HepG2 (cell line): ENCODE data around the gene WDR70. TPM values are rescaled to one million over a fixed set of nuclear protein-coding genes. Genes with fewer than 3 reads are reported as not detected.

Experiments used
- ATAC-seq: fragments of 200-7000 bp; cut with Tn5 transposase; 3 replicates; pipeline ENCODE4 v1.9.1; 2020; ENCODE audit warnings: mild to moderate bottlenecking, moderate library complexity
- BruUV-seq: library from RNA; stranded (reverse); fragments of 400-500 nt; replicated peaks from 2 replicates; lab custom pipeline; 2021; lab: Mats Ljungman, UMichigan
- CTCF ChIA-PET: fragments of 300-600 bp; formaldehyde crosslinking; extraction: SDS; loops from one replicate; lab custom pipeline; 2021; ENCODE audit warnings: low total read pairs, inconsistent platforms, low intra/inter-chr PET ratio; lab: Yijun Ruan, JAX
- POLR2A ChIA-PET: fragments of 350-600 bp; sonication (Branson Sonifier 250); formaldehyde crosslinking; loops from one replicate; lab custom pipeline; 2020; ENCODE audit warnings: antibody characterized with exemption, inconsistent platforms; lab: Yijun Ruan, JAX
- DNase-seq: peaks from one replicate; pipeline ENCODE4 v3.0.0-alpha.2; 2015; ENCODE audit warnings: low spot score
- FAIRE-seq: peaks from 3 replicates; lab custom pipeline; 2011; peaks lifted over from hg19 to GRCh38; lab: Jason Lieb, UNC
- H2AFZ ChIP-seq: one replicate; pipeline ENCODE4 v1.6.1; 2011; ENCODE audit warnings: low read length, inconsistent platforms
- H3K27ac ChIP-seq: fragments of 300-600 bp; 3 replicates; pipeline ENCODE4 v1.8.0; 2011; ENCODE audit warnings: mixed run types, mild to moderate bottlenecking, mixed read lengths, low read length, inconsistent platforms; ENCODE audit not compliant: insufficient read depth; ENCODE audit errors: extremely low read length
- H3K27me3 ChIP-seq, 2 experiments: fragments of 200-600 bp in 1 of 2; 2 replicates in 1 of 2; 3 replicates in 1 of 2; pipeline versions ENCODE4 v1.6.0 to v1.8.0; 2011; ENCODE audit warnings: low read length in 2 of 2, mild to moderate bottlenecking in 2 of 2, moderate library complexity in 2 of 2, inconsistent platforms in 1 of 2; ENCODE audit not compliant: insufficient read depth in 2 of 2, control insufficient read depth in 1 of 2
- H3K36me3 ChIP-seq, 2 experiments: fragments of 200-600 bp in 1 of 2; replicated peaks in 1 of 2; 2 replicates in 1 of 2; 3 replicates in 1 of 2; pipeline versions ENCODE4 v1.5.1 to v1.8.0; 2011; ENCODE audit warnings: low read length in 2 of 2, inconsistent platforms in 1 of 2; ENCODE audit not compliant: insufficient read depth in 2 of 2, control insufficient read depth in 1 of 2
- H3K4me1 ChIP-seq: 2 replicates; pipeline ENCODE4 v1.5.1; 2012; ENCODE audit warnings: low read length, inconsistent platforms; ENCODE audit not compliant: insufficient read depth
- H3K4me2 ChIP-seq: 2 replicates; pipeline ENCODE4 v1.6.0; 2011; ENCODE audit warnings: low read depth, low read length, inconsistent platforms
- H3K4me3 ChIP-seq, 3 experiments: fragments of 200-600 bp in 1 of 3; sonication (generic), shearing (Covaris generic) in 1 of 3; replicated peaks in 1 of 3; 2 replicates each; pipeline ENCODE4 v1.5.1; 2011 to 2016; ENCODE audit warnings: low read length in 3 of 3, inconsistent platforms in 2 of 3, low read depth in 2 of 3, mild to moderate bottlenecking in 2 of 3, control low read depth in 1 of 3, mixed read lengths in 1 of 3; ENCODE audit not compliant: insufficient read depth in 1 of 3
- H3K79me2 ChIP-seq: one replicate; pipeline ENCODE4 v1.6.1; 2011; ENCODE audit warnings: low read length, inconsistent platforms; ENCODE audit not compliant: insufficient read depth
- H3K9ac ChIP-seq: 2 replicates; pipeline ENCODE4 v1.6.0; 2011; ENCODE audit warnings: mild to moderate bottlenecking, low read depth, low read length, inconsistent platforms; ENCODE audit not compliant: insufficient read depth
- H3K9me3 ChIP-seq: 2 replicates; pipeline ENCODE4 v1.5.1; 2012; ENCODE audit warnings: mild to moderate bottlenecking, low read length
- H4K20me1 ChIP-seq: 2 replicates; pipeline ENCODE4 v1.6.0; 2011; ENCODE audit warnings: inconsistent platforms, mild to moderate bottlenecking, low read length, moderate library complexity; ENCODE audit not compliant: insufficient read depth
- GABPA ChIP-seq, 2 experiments: IDR thresholded peaks; 2 replicates each; pipeline ENCODE4 v1.6.1; 2011 to 2016; ENCODE audit warnings: low read depth in 2 of 2, low read length in 1 of 2, missing biosample characterization in 1 of 2, missing genetic modification characterization in 1 of 2
- IRX3 ChIP-seq: sonication (generic); formaldehyde crosslinking; IDR thresholded peaks from 2 replicates; pipeline ENCODE4 v1.8.1; 2023; ENCODE audit warnings: mild to moderate bottlenecking, low read depth, missing genetic modification reagents, borderline replicate concordance
- NONO ChIP-seq, 2 experiments: fragments of 450-650 bp in 1 of 2; sonication (generic) in 1 of 2; formaldehyde crosslinking in 1 of 2; IDR thresholded peaks in 1 of 2; conservative IDR thresholded peaks in 1 of 2; 2 replicates each; pipeline versions ENCODE4 v1.6.1 to v1.8.0; 2017 to 2022; ENCODE audit warnings: mild to moderate bottlenecking in 1 of 2, missing genetic modification reagents in 1 of 2, moderate library complexity in 1 of 2
- SCMH1 ChIP-seq: sonication (generic); formaldehyde crosslinking; IDR thresholded peaks from 2 replicates; pipeline ENCODE4 v1.9.0; 2021; ENCODE audit warnings: missing genetic modification reagents, mild to moderate bottlenecking, borderline replicate concordance
- USF2 ChIP-seq, 2 experiments: sonication (generic) in 1 of 2; formaldehyde crosslinking in 1 of 2; IDR thresholded peaks; 2 replicates each; pipeline versions ENCODE4 v1.5.1 to v1.6.1; 2011 to 2020; ENCODE audit warnings: borderline replicate concordance in 1 of 2, low read depth in 1 of 2, low read length in 1 of 2, mild to moderate bottlenecking in 1 of 2, missing genetic modification reagents in 1 of 2, moderate library complexity in 1 of 2
- ZNF121 ChIP-seq: sonication (generic); formaldehyde crosslinking; IDR thresholded peaks from 2 replicates; pipeline ENCODE4 v1.5.0; 2020; ENCODE audit warnings: mild to moderate bottlenecking, missing genetic modification reagents
- ZNF629 ChIP-seq: sonication (generic); formaldehyde crosslinking; conservative IDR thresholded peaks from 2 replicates; pipeline ENCODE4 v1.5.0; 2020; ENCODE audit warnings: missing genetic modification reagents
- WGBS: methylation state at CpG from one replicate; pipeline ENCODE4 v1.1.6; 2017; ENCODE audit warnings: low lambda C conversion rate; 5-methylcytosine and 5-hydroxymethylcytosine counted together
- in situ Hi-C: cut with HindIII; loops from 2 replicates; pipeline ENCODE4 v1.10.0; 2017; ENCODE audit warnings: low pct_unique_long_range_greater_than_20kb; ENCODE audit not compliant: extremely low pct_ligation_motif_present
- intact Hi-C: fragments of 100-400 bp; cut with micrococcal nuclease; formaldehyde crosslinking; loops from one replicate; pipeline ENCODE4 v1.10.0; 2022; ENCODE audit not compliant: unreplicated experiment
- polyA plus RNA-seq, 8 experiments: library from polyadenylated mRNA; depleted of rRNA in 3 of 8; stranded (reverse) in 7 of 8; unstranded in 1 of 8; fragments of >200 nt; fragmentation: Illumina TruSeq in 4 of 8; extraction: Trizol in 4 of 8; gene quantifications; 2 replicates each; pipeline versions ENCODE4 v1.2.1 to v1.2.3, GENCODE V29; 2011 to 2016; ENCODE audit warnings: low read depth in 4 of 8, missing spikeins in 1 of 8, mixed read lengths in 1 of 8; ENCODE audit not compliant: insufficient read depth in 1 of 8
- total RNA-seq, 5 experiments: library from RNA; depleted of rRNA; stranded (reverse); fragments of >200 nt; fragmentation: Illumina TruSeq; extraction: Trizol; gene quantifications; 2 replicates each; pipeline ENCODE4 v1.2.3, GENCODE V29; 2016; ENCODE audit warnings: low read depth in 1 of 5
- TF ChIP-seq, protein P1 (sequence below): sonication (generic); formaldehyde crosslinking; IDR thresholded peaks from 2 replicates; pipeline ENCODE4 v1.4.0; 2020; ENCODE audit warnings: mild to moderate bottlenecking, missing genetic modification reagents, borderline replicate concordance

Gene WDR70
- total and polyA plus RNA-seq, 2 of the 13 experiments (the other 11 are each of a cell fraction or from before 2014, with no cell fraction given): 14.6 to 30.6 TPM

GRCh38 chr5:37716405-37716804 is 337.3 kb downstream of the WDR70 start:
- intact Hi-C loops: loop anchor here (5.0 kb wide), 2 partner anchors 54 to 304 kb away; no protein-coding TSS in a partner anchor
- Histone ChIP-seq H3K27ac (no peak overlapping the region), H3K4me1 (peaks cover 41% of the 10 kb centered on the region)
- in situ Hi-C loops: no loop called here
- TF ChIP-seq, protein P1, sequence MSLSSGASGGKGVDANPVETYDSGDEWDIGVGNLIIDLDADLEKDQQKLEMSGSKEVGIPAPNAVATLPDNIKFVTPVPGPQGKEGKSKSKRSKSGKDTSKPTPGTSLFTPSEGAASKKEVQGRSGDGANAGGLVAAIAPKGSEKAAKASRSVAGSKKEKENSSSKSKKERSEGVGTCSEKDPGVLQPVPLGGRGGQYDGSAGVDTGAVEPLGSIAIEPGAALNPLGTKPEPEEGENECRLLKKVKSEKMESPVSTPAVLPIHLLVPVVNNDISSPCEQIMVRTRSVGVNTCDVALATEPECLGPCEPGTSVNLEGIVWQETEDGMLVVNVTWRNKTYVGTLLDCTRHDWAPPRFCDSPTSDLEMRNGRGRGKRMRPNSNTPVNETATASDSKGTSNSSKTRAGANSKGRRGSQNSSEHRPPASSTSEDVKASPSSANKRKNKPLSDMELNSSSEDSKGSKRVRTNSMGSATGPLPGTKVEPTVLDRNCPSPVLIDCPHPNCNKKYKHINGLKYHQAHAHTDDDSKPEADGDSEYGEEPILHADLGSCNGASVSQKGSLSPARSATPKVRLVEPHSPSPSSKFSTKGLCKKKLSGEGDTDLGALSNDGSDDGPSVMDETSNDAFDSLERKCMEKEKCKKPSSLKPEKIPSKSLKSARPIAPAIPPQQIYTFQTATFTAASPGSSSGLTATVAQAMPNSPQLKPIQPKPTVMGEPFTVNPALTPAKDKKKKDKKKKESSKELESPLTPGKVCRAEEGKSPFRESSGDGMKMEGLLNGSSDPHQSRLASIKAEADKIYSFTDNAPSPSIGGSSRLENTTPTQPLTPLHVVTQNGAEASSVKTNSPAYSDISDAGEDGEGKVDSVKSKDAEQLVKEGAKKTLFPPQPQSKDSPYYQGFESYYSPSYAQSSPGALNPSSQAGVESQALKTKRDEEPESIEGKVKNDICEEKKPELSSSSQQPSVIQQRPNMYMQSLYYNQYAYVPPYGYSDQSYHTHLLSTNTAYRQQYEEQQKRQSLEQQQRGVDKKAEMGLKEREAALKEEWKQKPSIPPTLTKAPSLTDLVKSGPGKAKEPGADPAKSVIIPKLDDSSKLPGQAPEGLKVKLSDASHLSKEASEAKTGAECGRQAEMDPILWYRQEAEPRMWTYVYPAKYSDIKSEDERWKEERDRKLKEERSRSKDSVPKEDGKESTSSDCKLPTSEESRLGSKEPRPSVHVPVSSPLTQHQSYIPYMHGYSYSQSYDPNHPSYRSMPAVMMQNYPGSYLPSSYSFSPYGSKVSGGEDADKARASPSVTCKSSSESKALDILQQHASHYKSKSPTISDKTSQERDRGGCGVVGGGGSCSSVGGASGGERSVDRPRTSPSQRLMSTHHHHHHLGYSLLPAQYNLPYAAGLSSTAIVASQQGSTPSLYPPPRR (CRISPR knock-in tag): no peak
- TF ChIP-seq ZNF629 (CRISPR knock-in tag): peak; percentile 59
- TF ChIP-seq, all 625 proteins: peak for 1
- ATAC-seq (no peak), DNase-seq (no peak), FAIRE-seq (no peak)
- H3K9me3 ChIP-seq: no peaks in the 10 kb centered on the region
- H3K4me3 ChIP-seq: no peak overlapping the region
- H3K27me3 ChIP-seq: no peaks in the 10 kb centered on the region
- H2AFZ ChIP-seq: no peak overlapping the region
- WGBS: 83% methylated on average over 1 of the region's 1 CpG
- no peak overlapping the region for H3K4me2 ChIP-seq
- H4K20me1 ChIP-seq: no peaks in the 10 kb centered on the region
- H3K36me3 ChIP-seq: no peaks in the 10 kb centered on the region
- BruUV-seq: no TSS peak
- no peak overlapping the region for H3K9ac ChIP-seq
- POLR2A ChIA-PET: no interaction called here
- no peaks in the 10 kb centered on the region for H3K79me2 ChIP-seq
- CTCF ChIA-PET: no interaction called here

GRCh38 chr5:37717276-37717612 is 338.1 kb downstream of the WDR70 start:
- in situ Hi-C loops (no loop called here), intact Hi-C loops (loop anchor here (5.0 kb wide), 2 partner anchors 55 to 305 kb away; no protein-coding TSS in a partner anchor)
- no TSS peak for BruUV-seq
- Histone ChIP-seq H3K36me3 (no peaks in the 10 kb centered on the region), H2AFZ (no peak overlapping the region), H3K4me3 (peak overlapping the region in 2 of 3 experiments; percentile 14 to 24; a peak in 1 of 6 replicates), H3K9me3 (no peaks in the 10 kb centered on the region), H3K27ac (peak overlapping the region; percentile 67), H4K20me1 (no peaks in the 10 kb centered on the region), H3K79me2 (no peaks in the 10 kb centered on the region), H3K27me3 (no peaks in the 10 kb centered on the region), H3K9ac (peak overlapping the region; percentile 18; the same call in 1 of the 2 replicates), H3K4me1 (peaks cover 41% of the 10 kb centered on the region), H3K4me2 (peak overlapping the region; percentile 68)
- WGBS: 21% methylated on average over 2 of the region's 2 CpGs
- DNase-seq (no peak), ATAC-seq (peak; percentile 5; the same call in 1 of the 3 replicates), FAIRE-seq (no peak)
- CTCF ChIA-PET: no interaction called here
- POLR2A ChIA-PET: no interaction called here
- TF ChIP-seq GABPA (IDR thresholded peaks at IDR 0.05; ENCODE audit: low read depth, low read length) (no peak), GABPA (CRISPR knock-in tag; IDR thresholded peaks at IDR 0.05; ENCODE audit: low read depth) (no peak), NONO (IDR thresholded peaks at IDR 0.05) (no peak), NONO (CRISPR knock-in tag; conservative IDR thresholded peaks at IDR 0.05) (no peak), SCMH1 (CRISPR knock-in tag) (no peak), IRX3 (CRISPR knock-in tag) (no peak; the same call in 1 of the 2 replicates), ZNF121 (CRISPR knock-in tag) (no peak), USF2 (IDR thresholded peaks at IDR 0.05; ENCODE audit: low read depth, low read length) (0 out of 2 replicates have a peak, but pooled peaks have one; percentile 45), USF2 (CRISPR knock-in tag; IDR thresholded peaks at IDR 0.05; ENCODE audit: borderline replicate concordance) (no peak)
